Measurements from ENCODE around the gene NLRC4.
"Not testable (repeated sequence)": the region's sequence is repeated elsewhere in the genome, so short reads cannot be mapped to it uniquely, and the experiment has no call there.

Gene NLRC4

DNA sequence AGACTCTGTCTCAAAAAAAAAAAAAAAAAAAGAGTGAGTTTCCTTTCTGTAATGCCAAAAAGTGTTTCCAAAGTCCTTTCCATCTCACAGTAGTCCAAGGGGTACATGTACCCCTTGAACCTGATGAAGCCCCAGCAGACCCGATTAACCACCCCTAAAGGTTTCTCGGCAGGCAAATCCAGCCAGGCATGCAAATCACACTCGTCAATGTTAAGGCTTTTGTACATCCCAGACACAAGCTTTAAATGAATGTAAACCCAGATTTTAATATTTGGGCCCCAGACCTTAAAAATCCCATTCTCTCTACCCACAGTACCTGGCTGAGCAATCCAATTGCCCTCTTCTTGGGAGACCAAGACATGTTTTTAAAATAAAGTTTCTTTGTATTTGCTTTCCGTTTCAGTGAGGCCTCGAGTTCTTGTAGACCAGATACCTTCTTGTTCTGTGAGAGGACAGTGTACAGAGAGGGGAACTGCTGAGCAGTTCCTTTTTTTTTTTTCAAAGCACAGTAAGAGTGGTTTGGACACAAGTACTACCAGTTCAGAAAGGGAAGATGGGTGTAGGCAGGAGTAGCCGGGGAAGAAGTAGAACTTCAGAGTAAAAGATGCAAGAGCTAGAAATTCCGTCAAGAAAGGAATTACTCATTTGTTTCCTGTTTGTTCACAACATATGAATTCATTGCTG lies at the start of gene NLRC4:
NLRC4 (minus strand) TSS at position 465 of the 684 bp plus-strand sequence. CDS start 8,111 bp downstream, outside the sequence.
- DNase-seq (ENCODE audit: low spot score): no peak

- DNase-seq (ENCODE audit: low spot score): no peak
Observed at GRCh38 chr2:32310577-32310976, 45.9 kb upstream of the NLRC4 start.

GRCh38 chr2:32293966-32294562 lies 29.4 kb upstream of the NLRC4 start:
- DNase-seq (ENCODE audit: low spot score): not testable (repeated sequence)

GRCh38 chr2:32293493-32293892 lies 28.8 kb upstream of the NLRC4 start:
- not testable (repeated sequence) for DNase-seq (ENCODE audit: low spot score)

DNA sequence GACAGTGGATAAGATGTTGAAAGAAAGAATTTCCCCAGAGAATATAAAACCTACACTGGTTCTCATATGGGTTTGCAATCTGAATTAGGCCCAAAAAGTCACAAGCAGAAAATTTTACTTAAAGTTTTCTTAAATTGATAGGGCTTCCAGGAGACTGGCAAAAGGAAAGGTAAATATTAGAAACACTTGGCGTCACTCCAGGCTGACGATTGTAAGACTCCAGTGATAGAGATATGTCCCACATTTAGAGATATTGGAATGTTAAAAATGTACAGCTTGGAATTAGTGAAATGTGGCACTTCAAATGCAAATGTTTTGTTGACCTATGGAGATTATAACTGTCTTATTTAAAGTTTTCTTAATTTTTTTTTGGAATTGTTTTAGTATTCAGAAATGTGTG lies 27.1 kb upstream of the NLRC4 start:
- DNase-seq (ENCODE audit: low spot score): no peak

- no peak for DNase-seq (ENCODE audit: low spot score)
Observed at GRCh38 chr2:32290000-32290339, 25.3 kb upstream of the NLRC4 start.

GRCh38 chr2:32289165-32289999 lies 24.7 kb upstream of the NLRC4 start:
- no peak for DNase-seq (ENCODE audit: low spot score)

- DNase-seq (ENCODE audit: low spot score): no peak
Observed at GRCh38 chr2:32284321-32284720, 19.6 kb upstream of the NLRC4 start.

DNA sequence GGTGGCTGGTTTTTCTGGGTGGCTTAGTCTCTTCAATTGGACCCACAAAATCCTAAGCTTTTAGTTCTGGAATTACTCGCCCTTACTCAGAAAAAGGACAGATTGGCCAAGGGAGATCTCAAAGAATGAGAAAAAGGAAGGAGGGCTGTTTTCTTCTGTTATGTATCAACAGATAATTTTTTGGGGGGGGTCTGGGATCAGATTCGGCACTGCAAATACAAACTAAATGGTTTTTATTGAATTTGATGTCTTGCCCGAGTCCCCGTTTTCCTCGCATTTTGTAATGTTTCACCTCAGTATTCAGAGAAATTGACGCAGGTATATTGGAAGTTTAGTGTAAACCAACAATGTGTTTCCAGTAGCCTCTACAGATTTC lies 13.8 kb upstream of the NLRC4 start:
- DNase-seq (ENCODE audit: low spot score): no peak

- DNase-seq (ENCODE audit: low spot score): peak; percentile 94
Observed at GRCh38 chr2:32277674-32278477, 13.2 kb upstream of the NLRC4 start, which contains the start of gene YIPF4. Gene YIPF4, plus strand, starts transcription at chr2:32277904. Its CDS starts 252 bp downstream, at chr2:32278156.

DNA sequence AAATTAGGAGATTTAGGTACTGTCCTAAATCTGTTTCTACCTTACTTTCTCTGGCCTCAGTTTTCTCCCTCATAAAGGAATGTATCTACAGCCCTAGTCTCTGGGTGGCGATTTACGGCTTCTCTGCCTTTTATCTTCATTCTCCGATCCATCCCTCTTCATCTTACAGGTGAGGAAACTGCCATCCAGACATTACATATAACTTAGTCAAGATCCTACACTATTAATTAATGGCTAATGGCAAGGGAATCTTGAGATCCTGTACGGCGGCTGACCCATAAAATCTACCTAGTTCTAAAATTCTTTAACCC lies 12.6 kb upstream of the NLRC4 start:
- no peak for DNase-seq (ENCODE audit: low spot score)

GRCh38 chr2:32275790-32276189 lies 11.1 kb upstream of the NLRC4 start:
- not testable (repeated sequence) for DNase-seq (ENCODE audit: low spot score)

- DNase-seq (ENCODE audit: low spot score): no peak
Observed at GRCh38 chr2:32274289-32274688, 9.6 kb upstream of the NLRC4 start.

GRCh38 chr2:32272279-32272678 lies 7.6 kb upstream of the NLRC4 start:
- DNase-seq (ENCODE audit: low spot score): no peak

DNA sequence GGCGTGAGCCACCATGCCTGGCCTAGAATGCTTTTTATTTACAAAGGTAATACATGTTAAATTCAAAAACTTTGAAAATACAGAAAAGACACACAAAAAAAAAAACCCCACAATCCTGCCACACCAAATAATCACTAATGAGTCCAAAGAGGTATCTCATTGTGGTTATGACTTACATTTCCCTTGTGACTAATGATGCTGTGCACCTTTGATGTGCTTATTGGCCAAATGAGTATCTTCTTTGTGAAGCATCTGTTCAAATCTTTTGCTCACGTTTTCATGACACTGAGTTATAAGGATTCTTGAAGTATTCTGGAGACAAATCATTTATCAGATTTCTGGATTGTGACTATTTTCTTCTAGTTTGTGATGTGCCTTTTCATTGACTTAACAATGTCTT lies 6.4 kb upstream of the NLRC4 start:
- DNase-seq (ENCODE audit: low spot score): no peak

DNA sequence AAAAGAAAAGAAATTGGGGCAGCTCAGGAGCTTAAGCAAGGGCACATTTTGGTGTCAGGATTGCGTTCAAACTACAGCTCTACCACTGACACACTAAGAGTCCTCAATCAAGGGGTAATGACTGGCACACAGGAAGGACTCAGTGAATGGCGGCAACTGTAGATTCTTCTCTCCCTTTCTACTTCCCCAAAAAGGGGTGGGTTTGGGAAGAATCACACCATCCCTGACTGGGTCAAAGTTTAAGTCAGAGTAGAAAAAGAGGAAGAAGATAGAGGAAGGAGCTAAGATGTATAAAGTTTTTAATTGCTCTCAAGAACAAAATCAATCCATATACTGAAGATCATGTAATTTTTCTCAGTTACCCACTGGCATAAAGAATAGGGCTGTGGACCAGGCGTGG lies 2.6 kb downstream of the NLRC4 start:
- no peak for DNase-seq (ENCODE audit: low spot score)

DNA sequence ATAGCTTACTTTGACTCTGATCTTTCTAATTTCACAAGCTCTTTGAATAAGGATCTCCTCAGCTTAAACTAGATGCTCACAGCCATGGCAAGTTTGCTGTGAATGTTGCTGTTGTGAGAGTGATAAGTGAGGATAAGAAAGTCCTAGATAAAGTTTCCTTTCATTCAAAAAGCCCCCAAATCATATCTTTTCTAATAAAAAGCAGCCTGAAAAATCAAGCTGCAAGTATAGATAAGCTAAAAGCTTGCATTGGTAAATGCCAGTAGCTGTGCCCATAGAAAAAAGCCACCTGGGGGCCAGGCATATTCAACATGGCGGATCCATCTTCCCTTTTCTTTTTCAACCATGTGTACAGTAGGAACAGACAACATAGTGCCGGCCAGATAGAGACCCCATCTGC lies 4.3 kb downstream of the NLRC4 start:
- no peak for DNase-seq (ENCODE audit: low spot score)

GRCh38 chr2:32258242-32258641 lies 6.4 kb downstream of the NLRC4 start:
- DNase-seq (ENCODE audit: low spot score): no peak

- no peak for DNase-seq (ENCODE audit: low spot score)
Observed at GRCh38 chr2:32250290-32250689, 14.4 kb downstream of the NLRC4 start.

DNA sequence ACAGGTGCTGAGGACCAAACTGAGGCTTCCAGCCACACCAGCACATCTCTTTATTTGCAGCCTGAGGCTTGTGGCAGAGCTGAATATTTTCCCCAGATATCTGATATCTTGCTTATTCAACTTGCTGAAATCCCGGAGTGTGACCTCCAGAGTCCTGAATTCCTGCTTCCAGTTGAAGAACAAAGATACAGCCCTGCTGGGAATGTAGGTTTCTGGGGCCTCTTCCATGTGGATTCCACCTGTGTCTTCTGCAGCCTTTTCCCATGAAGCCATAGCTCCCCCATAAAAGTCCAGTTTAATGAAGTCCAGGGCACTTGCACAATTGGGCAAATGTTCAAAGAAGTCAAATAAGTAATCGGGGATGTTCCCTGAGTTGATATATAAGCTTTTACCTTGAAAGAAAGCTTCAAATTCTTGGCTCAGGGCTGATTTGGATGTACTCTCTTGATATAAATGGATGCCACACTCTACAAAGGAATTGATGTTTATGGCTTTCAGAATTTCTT lies 14.9 kb downstream of the NLRC4 start:
- no peak for DNase-seq (ENCODE audit: low spot score)

- DNase-seq (ENCODE audit: low spot score): no peak
Observed at GRCh38 chr2:32248299-32248698, 16.4 kb downstream of the NLRC4 start.

GRCh38 chr2:32246911-32247310 lies 17.8 kb downstream of the NLRC4 start:
- no peak for DNase-seq (ENCODE audit: low spot score)
